Epithelial cell of umbilical artery (primary cell): Measurements from ENCODE around the gene DRAM2. TPM values are rescaled to one million over a fixed set of nuclear protein-coding genes. Genes with fewer than 3 reads are reported as not detected.

Source experiments
- total RNA-seq: library from RNA; depleted of rRNA; stranded (reverse); fragments of >200 nt; gene quantifications from 2 replicates; pipeline ENCODE4 v1.2.3, GENCODE V29; 2014

DRAM2 gene
- 62.9 and 67.2 TPM in 2 replicates for total RNA-seq

DNA sequence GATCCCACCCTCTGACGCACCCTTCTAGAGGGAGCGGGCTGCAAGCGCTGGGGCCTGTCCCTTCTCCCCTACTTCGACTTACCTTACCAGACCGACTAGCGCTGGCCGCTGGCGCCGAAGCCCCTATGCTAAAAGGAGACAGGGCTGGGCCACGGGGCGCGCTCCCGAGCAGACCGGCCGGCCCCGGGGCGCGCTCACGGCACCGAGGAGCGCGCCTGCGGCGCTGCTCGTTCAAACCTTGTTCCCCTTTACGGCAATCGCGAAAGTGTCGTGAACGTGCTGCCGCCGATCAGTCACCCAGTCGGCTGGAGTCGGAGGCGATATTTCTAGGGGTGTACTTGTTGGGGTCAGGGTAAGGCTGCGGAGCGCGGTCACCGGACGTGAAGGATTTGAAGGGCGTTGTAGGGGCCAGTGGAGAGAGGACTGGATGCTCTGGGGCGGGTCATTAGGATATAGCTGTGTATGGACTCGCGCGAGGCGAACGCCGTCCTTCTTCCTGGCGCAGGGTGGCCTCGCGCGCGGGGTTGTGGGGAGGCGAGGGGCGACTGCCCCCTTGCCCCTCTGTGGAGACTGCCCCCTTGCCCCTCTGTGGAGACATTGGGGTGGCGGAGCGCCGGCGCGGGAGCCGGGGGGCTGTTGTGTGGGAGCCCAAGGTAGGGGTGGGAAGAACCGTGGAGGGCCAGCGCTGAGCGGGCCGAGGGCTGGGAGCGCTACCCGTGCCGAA lies at the start of gene DRAM2, which contains the start of gene CEPT1:
Gene DRAM2, minus strand, starts transcription at position 138 of the 724 bp plus-strand sequence. CDS start 8,539 bp downstream, outside the sequence.
Gene CEPT1, plus strand, starts transcription at position 268 of the 724 bp plus-strand sequence. CDS start 7,492 bp downstream, outside the sequence.

Other genes starting within 250 kb of the DRAM2 start
- 13.3 and 14.3 TPM in 2 replicates for gene LRIF1, start 176.2 kb downstream of the DRAM2 start, total RNA-seq
- 42.2 and 61.4 TPM in 2 replicates for gene CEPT1, start 130 bp upstream of the DRAM2 start, total RNA-seq
- gene DENND2D, start 60.6 kb upstream of the DRAM2 start, total RNA-seq: 0.97 and 2.3 TPM in 2 replicates
- gene CHI3L2, start 87.6 kb upstream of the DRAM2 start, total RNA-seq: not detected in 2 replicates
- not detected in 2 replicates for gene CHIA, start 150.8 kb upstream of the DRAM2 start, total RNA-seq